ENCODE results near the gene GREB1L. TPM values are rescaled to one million over a fixed set of nuclear protein-coding genes. Genes with fewer than 3 reads are reported as not detected.
A peak's percentile ranks its signal among the peaks of the same experiment; 100 is the strongest.

Gene GREB1L
- total and polyA plus RNA-seq, 9 of the 15 experiments (the other 6 are each of a cell fraction or from before 2014, with no cell fraction given), result 0.03 TPM; not detected in 8

- TF ChIP-seq ARID4B (CRISPR knock-in tag; IDR thresholded peaks at IDR 0.05) (no peak), MITF (IDR thresholded peaks at IDR 0.05) (no peak), FOXK1 (CRISPR knock-in tag; IDR thresholded peaks at IDR 0.05; ENCODE audit: borderline replicate concordance) (no peak), TAF15 (IDR thresholded peaks at IDR 0.05; ENCODE audit: low read depth, low read length) (no peak), RBM17 (IDR thresholded peaks at IDR 0.05; ENCODE audit: borderline replicate concordance, low read depth, low read length) (no peak), SFPQ (IDR thresholded peaks at IDR 0.05; ENCODE audit: low read depth, low read length) (no peak), POLR2G (IDR thresholded peaks at IDR 0.05; ENCODE audit: low read depth, low read length) (no peak), EP400 (IDR thresholded peaks at IDR 0.05) (peak; percentile 71), EWSR1 (IDR thresholded peaks at IDR 0.05; ENCODE audit: borderline replicate concordance, low read depth, partially characterized antibody) (no peak), TRIM24 (IDR thresholded peaks at IDR 0.05) (peak; percentile 78 to 80), POLR2B (IDR thresholded peaks at IDR 0.05; ENCODE audit: low read depth, partially characterized antibody) (no peak), ATF7 (IDR thresholded peaks at IDR 0.05) (peak; percentile 82; the same call in 1 of the 2 replicates), HNRNPLL (IDR thresholded peaks at IDR 0.05; ENCODE audit: low read depth, low read length, poor library complexity, severe bottlenecking) (no peak), ZNF3 (CRISPR knock-in tag; IDR thresholded peaks at IDR 0.05) (no peak), ZNF282 (CRISPR knock-in tag; IDR thresholded peaks at IDR 0.05) (no peak), ATF2 (CRISPR knock-in tag; IDR thresholded peaks at IDR 0.05) (no peak), ZBTB8A (IDR thresholded peaks at IDR 0.05; ENCODE audit: partially characterized antibody) (no peak)
Measured at GRCh38 chr18:21557607-21558253, 315.7 kb downstream of the GREB1L start (continued).
